Activated CD8-positive, alpha-beta T cell treated with anti-CD3 and anti-CD28 coated beads, Interleukin-2, amount 10 ng/mL, durations not matched to agents 7 days and 5 days (primary cell): ENCODE measurements around the gene TSPAN7. TPM values are rescaled to one million over a fixed set of nuclear protein-coding genes. Genes with fewer than 3 reads are reported as not detected.

ENCODE experiments used
- ATAC-seq: fragments of 150-1000 bp; cut with Tn5 transposase; one replicate; pipeline ENCODE4 v1.10.0; 2021; ENCODE audit warnings: moderate library complexity
- CTCF ChIA-PET: fragments of 350-600 bp; sonication (Branson Sonifier 250); formaldehyde crosslinking; loops from one replicate; lab custom pipeline; 2021; ENCODE audit warnings: antibody characterized with exemption; lab: Charles Lee
- POLR2A ChIA-PET: fragments of 350-600 bp; sonication (Branson Sonifier 250); formaldehyde crosslinking; loops from one replicate; lab custom pipeline; 2021; ENCODE audit warnings: antibody characterized with exemption; lab: Charles Lee
- DNase-seq: peaks from one replicate; pipeline ENCODE4 v3.0.0-alpha.2; 2020
- H3K27ac Mint-ChIP-seq: one replicate; pipeline ENCODE4 v1.8.0; 2021; ENCODE audit warnings: mild to moderate bottlenecking, mixed read lengths
- H3K27me3 Mint-ChIP-seq: one replicate; pipeline ENCODE4 v1.8.0; 2021; ENCODE audit warnings: low read depth, mixed read lengths
- H3K36me3 Mint-ChIP-seq: one replicate; pipeline ENCODE4 v1.8.0; 2021; ENCODE audit warnings: low read depth, mixed read lengths
- H3K4me1 Mint-ChIP-seq: one replicate; pipeline ENCODE4 v1.8.0; 2021; ENCODE audit warnings: low read depth, mixed read lengths
- H3K4me3 Mint-ChIP-seq: one replicate; pipeline ENCODE4 v1.8.0; 2021; ENCODE audit warnings: mild to moderate bottlenecking, mixed read lengths
- H3K9me3 Mint-ChIP-seq: one replicate; pipeline ENCODE4 v1.8.0; 2022; ENCODE audit warnings: mixed read lengths; ENCODE audit not compliant: insufficient read depth
- total RNA-seq, 2 experiments: library from RNA; stranded (reverse); gene quantifications; one replicate each; pipeline ENCODE4 v1.2.3, GENCODE V29; 2021

Gene TSPAN7, protein sequence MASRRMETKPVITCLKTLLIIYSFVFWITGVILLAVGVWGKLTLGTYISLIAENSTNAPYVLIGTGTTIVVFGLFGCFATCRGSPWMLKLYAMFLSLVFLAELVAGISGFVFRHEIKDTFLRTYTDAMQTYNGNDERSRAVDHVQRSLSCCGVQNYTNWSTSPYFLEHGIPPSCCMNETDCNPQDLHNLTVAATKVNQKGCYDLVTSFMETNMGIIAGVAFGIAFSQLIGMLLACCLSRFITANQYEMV
- total RNA-seq = not detected

DNA sequence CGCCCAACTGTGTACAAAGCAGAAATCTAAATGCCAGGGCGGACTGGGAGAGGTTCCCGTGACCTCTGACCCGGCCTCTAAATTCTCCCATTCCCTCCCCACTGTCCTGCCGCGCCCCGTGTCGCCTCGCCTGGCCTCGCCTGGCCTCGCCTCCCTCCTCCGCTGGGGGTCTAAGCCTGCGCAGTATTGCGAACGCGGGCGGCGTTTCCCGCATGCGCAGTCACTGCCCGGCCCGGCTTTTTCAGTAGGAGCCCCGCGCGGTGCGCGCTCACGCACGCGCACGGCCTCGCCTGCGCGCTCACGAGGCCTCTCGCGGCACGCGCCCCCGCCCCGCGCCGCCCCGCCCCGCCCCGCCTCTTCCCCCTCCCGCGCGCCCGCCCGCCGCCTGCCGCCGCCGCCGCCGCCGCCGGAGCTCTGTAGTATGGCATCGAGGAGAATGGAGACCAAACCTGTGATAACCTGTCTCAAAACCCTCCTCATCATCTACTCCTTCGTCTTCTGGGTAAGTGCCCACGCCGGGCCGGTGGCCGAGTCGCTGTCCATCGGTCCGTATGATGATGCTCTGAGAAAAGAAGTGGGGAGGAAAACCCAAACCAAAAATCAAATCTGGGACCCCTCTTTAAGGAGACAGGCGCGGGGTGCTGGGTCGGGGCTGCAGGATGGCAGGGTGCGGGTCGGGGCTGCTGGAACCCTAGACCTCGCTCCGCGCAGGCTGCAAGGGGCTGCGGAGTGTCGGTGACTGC lies at the start of gene TSPAN7:
TSPAN7 (plus strand) TSS at position 417 of the 743 bp plus-strand sequence; CDS start at position 422, 5 bp downstream.
- Mint-ChIP-seq H3K9me3 (no peaks in the 10 kb centered on the region), H3K27ac (no peak within 1 kb of the TSS), H3K4me1 (peaks cover 3% of the 10 kb centered on the region), H3K27me3 (peaks cover 15% of the 10 kb centered on the region), H3K4me3 (peak within 1 kb of the TSS; percentile 71), H3K36me3 (no peaks in the 10 kb centered on the region)
- DNase-seq = peak; percentile 79
- ChIA-PET CTCF (no interaction called here), POLR2A (no interaction called here)
- peak; percentile 97 for ATAC-seq

DNA sequence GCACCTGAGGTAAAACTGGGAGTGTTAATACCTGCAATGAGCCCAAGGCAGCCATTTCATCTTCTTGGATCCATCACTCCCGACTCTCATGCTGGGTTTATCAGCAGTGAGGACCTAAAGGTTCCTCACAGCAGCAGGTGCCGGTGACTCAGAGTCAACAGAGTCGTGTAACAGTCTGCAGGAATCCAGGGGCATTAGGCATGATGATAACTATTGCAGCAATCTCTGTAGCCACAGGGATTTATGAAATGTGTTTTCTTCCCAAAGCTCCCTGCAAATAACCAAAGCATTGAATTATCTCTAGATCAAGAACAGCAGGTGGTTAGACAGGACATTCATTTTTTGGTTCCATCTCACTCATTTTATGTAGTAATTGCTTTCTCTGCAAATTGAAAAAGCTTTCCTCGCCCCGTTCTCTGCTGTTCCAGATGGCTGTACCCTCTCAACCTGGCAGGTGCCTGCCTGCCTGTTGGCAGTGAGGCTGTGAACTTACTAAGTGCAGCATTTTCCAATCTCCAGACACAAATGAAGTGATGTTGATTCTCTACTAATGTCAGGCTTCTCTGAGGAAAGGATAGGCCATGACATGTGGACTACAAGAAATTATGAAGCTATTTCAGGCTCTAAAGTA lies 48.1 kb upstream of the TSPAN7 start:
- DNase-seq (no peak), ATAC-seq (no peak)
- Mint-ChIP-seq H3K4me3 (no peak overlapping the region), H3K4me1 (peaks cover 11% of the 10 kb centered on the region), H3K36me3 (no peaks in the 10 kb centered on the region), H3K27me3 (no peaks in the 10 kb centered on the region), H3K27ac (no peak overlapping the region), H3K9me3 (no peaks in the 10 kb centered on the region)
- ChIA-PET POLR2A (no interaction called here), CTCF (no interaction called here)

DNA sequence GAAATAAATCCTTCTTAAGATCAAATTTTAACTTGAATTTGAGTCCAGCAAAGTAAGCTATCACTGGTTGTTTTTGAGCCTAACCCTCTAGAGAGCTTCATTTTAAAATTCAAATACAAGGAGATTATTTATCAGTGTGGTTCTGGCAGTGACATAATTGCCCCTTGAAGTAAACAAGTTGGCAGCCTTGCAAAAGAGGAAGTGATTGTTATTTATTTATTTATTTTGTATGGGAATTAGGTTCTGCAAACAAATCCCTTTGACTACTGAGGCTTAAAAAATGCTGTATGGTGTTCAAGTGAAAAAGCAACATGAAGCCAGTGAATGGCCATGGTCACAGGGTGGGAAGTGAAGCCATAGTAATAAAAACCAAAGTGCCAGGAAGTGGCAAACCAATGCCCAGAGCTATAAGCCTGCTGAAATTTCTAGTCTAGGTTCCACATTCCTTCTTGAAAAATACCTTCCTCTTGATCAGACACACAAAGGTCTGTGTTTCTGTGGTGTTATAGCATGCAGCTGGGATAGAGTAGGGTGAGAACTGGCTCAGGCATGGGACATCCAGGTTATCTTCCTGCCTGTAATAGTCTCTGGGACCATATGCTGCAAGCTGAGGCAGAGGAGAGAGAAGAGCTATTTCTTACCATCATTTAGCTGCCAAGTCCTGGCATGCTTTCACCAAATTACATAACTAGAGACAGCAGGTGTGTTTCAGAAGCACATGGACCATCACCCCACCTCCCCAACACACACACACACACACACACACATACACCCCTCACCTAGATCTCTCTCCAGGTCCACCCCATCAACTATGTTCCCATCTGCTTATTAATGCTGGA lies 47.1 kb upstream of the TSPAN7 start:
- ChIA-PET POLR2A (no interaction called here), CTCF (no interaction called here)
- Mint-ChIP-seq H3K4me1 (peaks cover 11% of the 10 kb centered on the region), H3K4me3 (no peak overlapping the region), H3K36me3 (no peaks in the 10 kb centered on the region), H3K27ac (no peak overlapping the region), H3K9me3 (no peaks in the 10 kb centered on the region), H3K27me3 (no peaks in the 10 kb centered on the region)
- DNase-seq (peak; percentile 20), ATAC-seq (no peak)

DNA sequence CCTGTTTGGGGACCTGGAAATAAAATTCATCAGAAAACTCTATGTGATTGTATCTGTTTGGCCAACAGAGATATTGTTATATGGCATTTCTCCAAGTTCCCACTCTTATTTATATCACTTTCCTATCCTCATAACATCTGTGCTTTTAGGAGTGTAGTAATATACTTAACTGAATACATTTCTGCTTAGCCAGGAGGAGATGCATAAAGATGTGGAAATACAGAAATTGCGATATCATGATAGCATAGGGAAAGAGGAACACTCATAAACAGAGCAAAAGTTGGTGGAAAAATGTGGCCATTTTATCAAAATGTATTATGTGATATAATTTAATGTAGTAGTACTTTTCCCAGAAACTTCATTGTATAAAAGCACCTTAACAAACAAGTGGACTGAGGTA lies 46.1 kb upstream of the TSPAN7 start:
- H3K36me3 Mint-ChIP-seq = no peaks in the 10 kb centered on the region
- no peak overlapping the region for H3K27ac Mint-ChIP-seq
- POLR2A ChIA-PET = no interaction called here
- H3K4me3 Mint-ChIP-seq = no peak overlapping the region
- H3K4me1 Mint-ChIP-seq = peaks cover 11% of the 10 kb centered on the region
- no peak for ATAC-seq
- no peaks in the 10 kb centered on the region for H3K9me3 Mint-ChIP-seq
- no peaks in the 10 kb centered on the region for H3K27me3 Mint-ChIP-seq
- no peak for DNase-seq
- CTCF ChIA-PET = no interaction called here

DNA sequence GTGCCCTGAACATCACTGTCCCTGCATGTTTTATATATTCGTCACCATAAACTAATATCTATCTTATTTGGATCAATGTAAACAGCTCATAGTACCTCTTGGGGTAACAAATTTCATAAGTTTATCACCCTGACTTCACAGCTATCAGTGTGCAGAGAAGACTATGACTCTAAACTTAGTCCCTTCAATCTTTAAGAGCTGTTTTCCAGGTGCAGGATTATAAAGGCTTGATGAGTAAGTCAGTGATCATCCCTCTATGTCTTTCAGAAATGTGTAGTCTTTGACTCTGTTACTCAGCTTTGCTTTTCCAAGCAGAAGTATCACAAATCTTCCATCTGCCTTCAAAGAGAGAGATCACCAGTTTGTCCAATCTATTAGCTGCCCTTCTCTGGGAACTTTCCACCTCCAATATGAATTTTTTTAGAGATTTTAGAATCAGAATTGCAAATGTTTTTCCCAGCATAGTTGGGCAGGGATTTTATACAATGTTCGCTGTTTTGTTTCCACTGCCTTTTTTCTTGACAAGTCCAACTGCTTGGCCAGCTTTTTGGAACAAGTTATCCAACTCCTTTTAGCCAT lies 45.1 kb upstream of the TSPAN7 start:
- Mint-ChIP-seq H3K4me1 (peaks cover 11% of the 10 kb centered on the region), H3K4me3 (no peak overlapping the region), H3K9me3 (no peaks in the 10 kb centered on the region), H3K36me3 (no peaks in the 10 kb centered on the region), H3K27ac (no peak overlapping the region), H3K27me3 (no peaks in the 10 kb centered on the region)
- POLR2A ChIA-PET = no interaction called here
- no peak for DNase-seq
- CTCF ChIA-PET = no interaction called here
- ATAC-seq = no peak

DNA sequence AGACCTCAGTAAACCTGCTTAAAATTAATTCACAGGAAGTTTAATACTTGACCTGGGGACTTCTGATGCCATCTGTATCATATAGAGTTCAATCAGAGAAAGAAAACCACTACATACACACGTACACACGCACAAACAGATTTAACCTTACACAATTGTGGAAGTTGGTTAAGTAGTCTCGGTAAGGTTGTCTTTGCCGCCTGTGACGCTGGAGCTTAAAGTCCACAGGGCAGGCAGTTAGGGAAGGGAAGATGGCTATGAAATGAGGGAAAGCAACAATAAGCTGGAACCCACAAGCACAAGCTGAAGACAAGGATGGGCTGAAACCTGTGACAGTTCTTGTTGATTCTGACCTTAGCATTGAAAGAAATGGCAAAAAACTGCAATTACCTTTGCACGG lies 41.7 kb upstream of the TSPAN7 start:
- no peak overlapping the region for H3K4me3 Mint-ChIP-seq
- H3K36me3 Mint-ChIP-seq = no peaks in the 10 kb centered on the region
- CTCF ChIA-PET = no interaction called here
- DNase-seq (no peak), ATAC-seq (no peak)
- H3K27me3 Mint-ChIP-seq = no peaks in the 10 kb centered on the region
- peaks cover 2% of the 10 kb centered on the region for H3K4me1 Mint-ChIP-seq
- no peaks in the 10 kb centered on the region for H3K9me3 Mint-ChIP-seq
- no peak overlapping the region for H3K27ac Mint-ChIP-seq
- POLR2A ChIA-PET = no interaction called here

DNA sequence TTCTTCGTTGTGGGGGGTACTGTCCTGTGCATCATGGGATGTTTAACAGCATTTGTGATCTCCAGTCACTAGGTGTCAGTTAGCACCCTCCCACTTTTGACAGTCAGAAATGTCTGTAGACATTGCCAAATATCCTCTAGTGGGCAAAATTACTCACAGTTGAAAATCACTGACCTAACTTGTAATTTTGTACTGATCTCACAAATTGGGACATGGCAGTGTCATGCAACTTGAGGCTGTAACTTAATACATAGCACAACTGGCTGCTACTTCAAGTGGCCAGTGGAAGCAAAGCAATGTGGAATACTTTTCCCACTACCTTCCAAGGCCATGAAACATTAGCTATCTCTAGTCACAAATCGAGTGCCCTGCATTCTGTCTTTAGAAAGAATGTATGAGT lies 23.2 kb upstream of the TSPAN7 start:
- Mint-ChIP-seq H3K9me3 (no peaks in the 10 kb centered on the region), H3K27me3 (no peaks in the 10 kb centered on the region), H3K27ac (no peak overlapping the region), H3K4me3 (no peak overlapping the region), H3K36me3 (no peaks in the 10 kb centered on the region), H3K4me1 (no peaks in the 10 kb centered on the region)
- ChIA-PET CTCF (no interaction called here), POLR2A (no interaction called here)
- DNase-seq (no peak), ATAC-seq (no peak)

DNA sequence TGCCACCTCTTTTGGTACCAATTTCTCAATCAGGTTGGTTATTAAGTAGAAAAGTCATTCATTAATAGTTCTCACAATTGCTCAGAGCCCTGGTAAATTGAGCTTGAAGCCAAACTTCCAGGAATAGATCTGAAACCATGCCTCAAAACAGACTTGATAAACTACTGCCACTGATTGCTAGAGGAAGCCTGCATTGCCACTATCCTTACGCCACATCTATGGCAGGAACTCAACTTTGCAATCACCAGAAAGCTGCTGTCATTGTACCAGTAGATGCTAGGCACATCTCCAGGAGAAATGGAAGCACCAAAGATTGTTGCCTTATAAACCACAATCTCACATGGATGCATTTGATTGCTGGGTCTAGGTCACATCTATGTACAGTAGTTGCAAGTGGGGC lies 21.6 kb upstream of the TSPAN7 start:
- no peak for DNase-seq
- no peak for ATAC-seq
- CTCF ChIA-PET = no interaction called here
- H3K4me3 Mint-ChIP-seq = no peak overlapping the region
- H3K4me1 Mint-ChIP-seq = no peaks in the 10 kb centered on the region
- H3K36me3 Mint-ChIP-seq = no peaks in the 10 kb centered on the region
- H3K9me3 Mint-ChIP-seq = no peaks in the 10 kb centered on the region
- POLR2A ChIA-PET = no interaction called here
- H3K27me3 Mint-ChIP-seq = no peaks in the 10 kb centered on the region
- no peak overlapping the region for H3K27ac Mint-ChIP-seq

DNA sequence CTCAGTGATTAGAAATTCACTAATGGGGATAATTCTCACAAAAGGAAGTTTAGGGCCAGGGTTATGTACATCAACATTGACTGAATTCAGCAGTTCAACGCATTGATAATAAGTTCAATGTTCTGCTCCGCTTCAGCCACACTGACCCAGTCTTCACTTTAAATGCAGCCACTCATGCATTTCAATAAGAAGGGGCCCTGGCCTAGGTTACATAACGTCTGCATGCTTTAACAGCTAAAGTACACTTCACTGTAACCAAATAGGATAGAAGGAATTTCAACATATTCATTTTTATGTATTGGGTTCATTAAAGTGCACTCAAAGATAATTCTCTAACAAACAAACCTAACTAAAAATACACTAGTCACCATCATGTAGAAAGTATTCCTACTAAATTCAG lies 12.8 kb upstream of the TSPAN7 start:
- Mint-ChIP-seq H3K36me3 (no peaks in the 10 kb centered on the region), H3K4me3 (no peak overlapping the region), H3K9me3 (no peaks in the 10 kb centered on the region), H3K4me1 (no peaks in the 10 kb centered on the region), H3K27me3 (no peaks in the 10 kb centered on the region), H3K27ac (no peak overlapping the region)
- ATAC-seq (no peak), DNase-seq (no peak)
- ChIA-PET POLR2A (no interaction called here), CTCF (no interaction called here)

DNA sequence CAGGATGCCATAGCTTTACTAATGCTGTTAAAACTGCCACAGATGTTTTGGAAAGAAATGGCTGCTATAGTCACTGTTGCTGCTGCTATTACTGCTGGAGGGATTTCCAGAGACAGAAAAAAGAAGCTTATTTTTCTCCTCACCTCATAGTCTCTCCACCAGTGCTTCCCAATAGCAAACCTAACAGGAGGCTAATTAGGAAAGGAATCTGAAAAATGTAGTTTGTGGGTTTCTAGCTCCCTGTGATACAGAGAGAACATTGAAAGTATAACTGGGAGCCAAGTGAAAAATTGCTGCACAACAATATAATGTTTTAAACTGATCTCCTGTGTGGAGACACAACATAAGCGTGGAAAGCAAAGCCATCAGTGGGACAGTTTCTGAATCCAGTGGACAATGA lies 8.6 kb upstream of the TSPAN7 start:
- Mint-ChIP-seq H3K27me3 (no peaks in the 10 kb centered on the region), H3K4me1 (no peaks in the 10 kb centered on the region), H3K27ac (no peak overlapping the region), H3K9me3 (no peaks in the 10 kb centered on the region), H3K36me3 (no peaks in the 10 kb centered on the region), H3K4me3 (no peak overlapping the region)
- ATAC-seq (no peak), DNase-seq (no peak)
- ChIA-PET POLR2A (no interaction called here), CTCF (no interaction called here)

DNA sequence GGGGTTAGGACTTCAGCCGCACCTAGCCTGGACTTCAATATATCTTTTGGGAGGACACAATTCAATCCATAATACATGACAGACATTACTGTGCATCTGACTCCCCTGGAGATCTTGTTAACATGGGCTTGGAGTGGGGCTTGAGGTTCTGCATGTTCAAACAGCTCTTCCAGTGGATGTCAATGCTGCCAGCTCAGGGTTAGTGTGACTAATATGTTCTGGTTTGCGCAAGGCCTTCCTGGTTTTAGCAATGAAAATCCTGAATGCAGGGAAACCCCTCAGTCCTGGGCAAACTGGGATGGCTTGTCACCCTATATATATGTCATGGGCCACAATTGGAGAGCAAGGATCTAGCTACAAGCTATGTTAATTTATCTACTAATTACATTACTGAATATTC lies 2.7 kb upstream of the TSPAN7 start:
- Mint-ChIP-seq H3K4me1 (peaks cover 3% of the 10 kb centered on the region), H3K36me3 (no peaks in the 10 kb centered on the region), H3K27ac (no peak overlapping the region), H3K4me3 (no peak overlapping the region), H3K27me3 (peaks cover 10% of the 10 kb centered on the region), H3K9me3 (no peaks in the 10 kb centered on the region)
- ATAC-seq (no peak), DNase-seq (no peak)
- ChIA-PET CTCF (no interaction called here), POLR2A (no interaction called here)
